ENCODE measurements around the gene SLC35F4.
"Not testable (repeated sequence)": the region's sequence is repeated elsewhere in the genome, so short reads cannot be mapped to it uniquely, and the experiment has no call there.

The SLC35F4 gene

GRCh38 chr14:57732463-57733285 lies 133.2 kb downstream of the SLC35F4 start:
- Histone ChIP-seq H3K4me3 (ENCODE audit: low read length, poor library complexity, severe bottlenecking) (no peak overlapping the region), H3K36me3 (ENCODE audit: insufficient read depth, low read length) (no peaks in the 10 kb centered on the region), H3F3A (ENCODE audit: low read depth) (no peaks in the 10 kb centered on the region), H3K27me3 (ENCODE audit: insufficient read depth, low read length, poor library complexity, severe bottlenecking) (no peaks in the 10 kb centered on the region), H3K4me2 (ENCODE audit: low read depth, low read length, poor library complexity, severe bottlenecking) (no peak overlapping the region), H3K9me2 (replicated peaks; ENCODE audit: low read depth, low read length) (no peaks in the 10 kb centered on the region), H3K4me1 (ENCODE audit: insufficient read depth, low read length, poor library complexity, severe bottlenecking) (no peaks in the 10 kb centered on the region), H4K20me1 (ENCODE audit: insufficient read depth, low read length, poor library complexity, severe bottlenecking) (no peaks in the 10 kb centered on the region), H2AFZ (ENCODE audit: low read length) (no peak overlapping the region), H3K9ac (ENCODE audit: low read depth, low read length, poor library complexity, severe bottlenecking) (no peak overlapping the region), H3K9me3 (ENCODE audit: insufficient read depth, low read depth, low read length) (no peaks in the 10 kb centered on the region), H3K79me2 (ENCODE audit: insufficient read depth, low read length) (no peaks in the 10 kb centered on the region)
- TF ChIP-seq, protein P1, sequence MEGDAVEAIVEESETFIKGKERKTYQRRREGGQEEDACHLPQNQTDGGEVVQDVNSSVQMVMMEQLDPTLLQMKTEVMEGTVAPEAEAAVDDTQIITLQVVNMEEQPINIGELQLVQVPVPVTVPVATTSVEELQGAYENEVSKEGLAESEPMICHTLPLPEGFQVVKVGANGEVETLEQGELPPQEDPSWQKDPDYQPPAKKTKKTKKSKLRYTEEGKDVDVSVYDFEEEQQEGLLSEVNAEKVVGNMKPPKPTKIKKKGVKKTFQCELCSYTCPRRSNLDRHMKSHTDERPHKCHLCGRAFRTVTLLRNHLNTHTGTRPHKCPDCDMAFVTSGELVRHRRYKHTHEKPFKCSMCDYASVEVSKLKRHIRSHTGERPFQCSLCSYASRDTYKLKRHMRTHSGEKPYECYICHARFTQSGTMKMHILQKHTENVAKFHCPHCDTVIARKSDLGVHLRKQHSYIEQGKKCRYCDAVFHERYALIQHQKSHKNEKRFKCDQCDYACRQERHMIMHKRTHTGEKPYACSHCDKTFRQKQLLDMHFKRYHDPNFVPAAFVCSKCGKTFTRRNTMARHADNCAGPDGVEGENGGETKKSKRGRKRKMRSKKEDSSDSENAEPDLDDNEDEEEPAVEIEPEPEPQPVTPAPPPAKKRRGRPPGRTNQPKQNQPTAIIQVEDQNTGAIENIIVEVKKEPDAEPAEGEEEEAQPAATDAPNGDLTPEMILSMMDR (conservative IDR thresholded peaks at IDR 0.05; ENCODE audit: low read length), result no peak
- no peak for TF ChIP-seq EZH2phosphoT487 (IDR thresholded peaks at IDR 0.05; ENCODE audit: borderline replicate concordance)

- Histone ChIP-seq H3K9ac (ENCODE audit: low read depth, low read length, poor library complexity, severe bottlenecking) (no peak overlapping the region), H3K4me3 (ENCODE audit: low read length, poor library complexity, severe bottlenecking) (no peak overlapping the region), H2AFZ (ENCODE audit: low read length) (no peak overlapping the region), H3K9me2 (replicated peaks; ENCODE audit: low read depth, low read length) (no peaks in the 10 kb centered on the region), H3K9me3 (ENCODE audit: insufficient read depth, low read depth, low read length) (no peaks in the 10 kb centered on the region), H3K4me2 (ENCODE audit: low read depth, low read length, poor library complexity, severe bottlenecking) (no peak overlapping the region), H3K4me1 (ENCODE audit: insufficient read depth, low read length, poor library complexity, severe bottlenecking) (no peaks in the 10 kb centered on the region), H3K36me3 (ENCODE audit: insufficient read depth, low read length) (no peaks in the 10 kb centered on the region), H4K20me1 (ENCODE audit: insufficient read depth, low read length, poor library complexity, severe bottlenecking) (no peaks in the 10 kb centered on the region), H3F3A (ENCODE audit: low read depth) (no peaks in the 10 kb centered on the region), H3K79me2 (ENCODE audit: insufficient read depth, low read length) (no peaks in the 10 kb centered on the region), H3K27me3 (ENCODE audit: insufficient read depth, low read length, poor library complexity, severe bottlenecking) (no peaks in the 10 kb centered on the region)
- no peak for TF ChIP-seq EZH2phosphoT487 (IDR thresholded peaks at IDR 0.05; ENCODE audit: borderline replicate concordance)
- TF ChIP-seq, protein P1 (conservative IDR thresholded peaks at IDR 0.05; ENCODE audit: low read length), result no peak
Observed at GRCh38 chr14:57729208-57730187, 136.4 kb downstream of the SLC35F4 start.

DNA sequence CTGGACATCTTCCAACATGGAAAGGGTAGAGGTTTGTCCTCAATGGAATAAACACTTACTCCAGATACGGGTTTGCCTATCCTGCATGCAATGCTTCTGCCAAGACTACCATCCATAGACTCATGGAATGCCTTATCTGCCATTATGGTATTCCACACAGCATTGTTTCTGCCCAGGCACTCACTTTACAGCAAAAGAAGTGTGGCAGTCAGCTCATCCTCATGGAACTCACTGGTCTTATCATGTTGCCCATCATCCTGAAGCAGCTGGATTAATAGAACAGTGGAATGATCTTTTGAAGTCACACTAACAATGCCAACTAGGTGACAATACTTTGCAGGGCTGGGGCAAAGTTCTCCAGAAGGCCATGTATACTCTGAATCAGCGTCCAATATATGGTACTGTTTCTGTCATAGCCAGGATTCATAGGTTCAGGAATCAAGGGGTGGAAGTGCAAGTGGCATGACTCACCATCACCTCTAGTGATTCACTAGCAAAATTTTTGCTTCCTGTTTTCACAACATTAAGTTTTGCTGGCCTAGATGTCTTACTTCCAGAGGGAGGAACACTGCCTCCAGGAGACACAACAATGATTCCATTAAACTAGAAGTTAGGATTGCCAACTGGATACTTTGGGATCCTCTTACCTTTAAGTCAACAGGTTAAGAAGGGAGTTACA lies 140.4 kb downstream of the SLC35F4 start:
- H3K9me2 ChIP-seq (replicated peaks; ENCODE audit: low read depth, low read length), result no peaks in the 10 kb centered on the region
- TF ChIP-seq, protein P1 (conservative IDR thresholded peaks at IDR 0.05; ENCODE audit: low read length), result no peak
- no peak for TF ChIP-seq EZH2phosphoT487 (IDR thresholded peaks at IDR 0.05; ENCODE audit: borderline replicate concordance)

DNA sequence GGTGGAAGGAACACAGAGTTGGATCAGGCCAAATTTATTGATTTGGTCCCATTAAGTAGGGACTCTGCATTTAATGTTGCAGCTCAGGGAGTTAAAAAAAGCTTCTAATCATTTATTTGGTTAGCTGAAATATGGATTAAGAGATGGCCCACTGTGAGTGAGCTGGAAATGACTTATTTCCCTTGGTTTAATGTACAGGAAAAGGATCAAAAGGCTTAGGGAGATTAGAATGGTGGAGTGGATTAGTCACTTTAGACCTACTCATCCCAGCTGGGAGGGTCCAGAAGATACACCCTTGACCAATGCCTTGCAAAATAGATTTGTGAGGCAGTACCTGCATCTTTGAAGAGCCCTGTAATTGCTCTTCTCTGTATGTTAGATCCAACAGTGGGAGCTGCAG lies 143.8 kb downstream of the SLC35F4 start:
- H3K4me3 ChIP-seq (ENCODE audit: low read length, poor library complexity, severe bottlenecking); H3K79me2 ChIP-seq (ENCODE audit: insufficient read depth, low read length); H2AFZ ChIP-seq (ENCODE audit: low read length); H3K9me2 ChIP-seq (replicated peaks; ENCODE audit: low read depth, low read length); H3K4me2 ChIP-seq (ENCODE audit: low read depth, low read length, poor library complexity, severe bottlenecking); H3K4me1 ChIP-seq (ENCODE audit: insufficient read depth, low read length, poor library complexity, severe bottlenecking); H3K36me3 ChIP-seq (ENCODE audit: insufficient read depth, low read length); H4K20me1 ChIP-seq (ENCODE audit: insufficient read depth, low read length, poor library complexity, severe bottlenecking); H3F3A ChIP-seq (ENCODE audit: low read depth); H3K9ac ChIP-seq (ENCODE audit: low read depth, low read length, poor library complexity, severe bottlenecking); H3K9me3 ChIP-seq (ENCODE audit: insufficient read depth, low read depth, low read length); H3K27me3 ChIP-seq (ENCODE audit: insufficient read depth, low read length, poor library complexity, severe bottlenecking): not testable (repeated sequence)

More for the DNA sequence above, 140.4 kb downstream of the SLC35F4 start:
- Histone ChIP-seq H3K36me3 (ENCODE audit: insufficient read depth, low read length) (no peaks in the 10 kb centered on the region), H3K27me3 (ENCODE audit: insufficient read depth, low read length, poor library complexity, severe bottlenecking) (no peaks in the 10 kb centered on the region), H3K9ac (ENCODE audit: low read depth, low read length, poor library complexity, severe bottlenecking) (no peak overlapping the region), H2AFZ (ENCODE audit: low read length) (no peak overlapping the region), H4K20me1 (ENCODE audit: insufficient read depth, low read length, poor library complexity, severe bottlenecking) (no peaks in the 10 kb centered on the region), H3K79me2 (ENCODE audit: insufficient read depth, low read length) (no peaks in the 10 kb centered on the region), H3K4me1 (ENCODE audit: insufficient read depth, low read length, poor library complexity, severe bottlenecking) (no peaks in the 10 kb centered on the region), H3K4me3 (ENCODE audit: low read length, poor library complexity, severe bottlenecking) (no peak overlapping the region), H3F3A (ENCODE audit: low read depth) (no peaks in the 10 kb centered on the region), H3K4me2 (ENCODE audit: low read depth, low read length, poor library complexity, severe bottlenecking) (no peak overlapping the region), H3K9me3 (ENCODE audit: insufficient read depth, low read depth, low read length) (no peaks in the 10 kb centered on the region)
